Brain microvascular endothelial cell (primary cell): ENCODE results near the gene E4F1.
A peak's percentile ranks its signal among the peaks of the same experiment; 100 is the strongest.
"Not testable (repeated sequence)": the region's sequence is repeated elsewhere in the genome, so short reads cannot be mapped to it uniquely, and the experiment has no call there.

ENCODE experiments used
- DNase-seq: peaks from one replicate; pipeline ENCODE4 v3.0.0-alpha.2; 2020
- H3K27ac ChIP-seq: fragments of 250-450 bp; sonication (Bioruptor Pico); 2 replicates; pipeline ENCODE4 v1.5.1; 2020; ENCODE audit warnings: mild to moderate bottlenecking, moderate library complexity
- H3K27me3 ChIP-seq: fragments of 250-450 bp; sonication (Bioruptor Pico); replicated peaks from 2 replicates; pipeline ENCODE4 v1.5.1; 2020; ENCODE audit warnings: mild to moderate bottlenecking
- H3K36me3 ChIP-seq: fragments of 250-450 bp; sonication (Bioruptor Pico); replicated peaks from 2 replicates; pipeline ENCODE4 v1.5.1; 2020; ENCODE audit warnings: mild to moderate bottlenecking
- H3K4me3 ChIP-seq: 2 replicates; pipeline ENCODE4 v1.5.1; 2011; ENCODE audit warnings: low read depth, mild to moderate bottlenecking, control low read depth, low read length, moderate library complexity
- CTCF ChIP-seq: IDR thresholded peaks from 2 replicates; pipeline ENCODE4 v1.5.1; 2011; ENCODE audit warnings: low read depth, mild to moderate bottlenecking, moderate library complexity, low read length, control low read depth, inconsistent platforms; ENCODE audit errors: missing control alignments
- in situ Hi-C: cut with HindIII; loops from 2 replicates; pipeline ENCODE4 v1.10.0; 2017; ENCODE audit warnings: low sequenced_read_pairs, low pct_ligation_motif_present

The E4F1 gene

GRCh38 chr16:2199095-2199494, 24.3 kb upstream of the E4F1 start:
- H3K27ac ChIP-seq = no peak overlapping the region
- no peak overlapping the region for H3K4me3 ChIP-seq
- in situ Hi-C loops = no loop called here
- DNase-seq = no peak
- H3K36me3 ChIP-seq = no peaks in the 10 kb centered on the region
- H3K27me3 ChIP-seq = peaks cover 44% of the 10 kb centered on the region
- TF ChIP-seq CTCF = no peak

DNA sequence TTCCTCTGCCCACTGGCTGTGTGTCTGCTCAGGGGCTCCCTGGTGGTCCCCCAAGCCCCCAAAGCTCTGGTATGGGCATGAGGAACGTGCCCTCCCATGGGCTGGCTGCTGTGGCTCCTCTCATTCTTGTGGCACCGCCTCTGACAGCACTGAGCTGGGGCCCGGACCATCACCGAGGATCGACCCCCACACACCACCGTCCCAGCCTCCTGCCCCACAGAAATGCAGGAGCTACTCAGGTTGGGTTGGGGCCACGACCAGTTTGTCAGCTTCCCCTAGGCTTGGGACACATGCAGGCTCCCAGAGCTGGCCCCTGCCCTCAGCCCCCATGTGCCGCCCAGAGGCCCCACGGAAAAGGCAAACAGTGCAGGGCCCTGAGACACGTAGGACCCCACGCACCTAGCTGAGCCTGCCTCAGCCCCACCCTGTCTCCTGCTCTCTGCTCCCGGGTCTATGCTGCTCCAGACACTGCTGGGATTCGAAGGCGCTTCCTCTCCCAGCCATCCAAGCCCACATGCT, 23.7 kb upstream of the E4F1 start:
- TF ChIP-seq CTCF = no peak
- DNase-seq = no peak
- no peak overlapping the region for H3K4me3 ChIP-seq
- H3K36me3 ChIP-seq = no peaks in the 10 kb centered on the region
- in situ Hi-C loops = no loop called here
- no peak overlapping the region for H3K27ac ChIP-seq
- peaks cover 39% of the 10 kb centered on the region for H3K27me3 ChIP-seq

GRCh38 chr16:2200313-2200712, 23.1 kb upstream of the E4F1 start:
- Histone ChIP-seq H3K27me3 (peaks cover 32% of the 10 kb centered on the region), H3K36me3 (no peaks in the 10 kb centered on the region), H3K27ac (no peak overlapping the region), H3K4me3 (no peak overlapping the region)
- in situ Hi-C loops = no loop called here
- no peak for TF ChIP-seq CTCF
- DNase-seq = no peak

DNA sequence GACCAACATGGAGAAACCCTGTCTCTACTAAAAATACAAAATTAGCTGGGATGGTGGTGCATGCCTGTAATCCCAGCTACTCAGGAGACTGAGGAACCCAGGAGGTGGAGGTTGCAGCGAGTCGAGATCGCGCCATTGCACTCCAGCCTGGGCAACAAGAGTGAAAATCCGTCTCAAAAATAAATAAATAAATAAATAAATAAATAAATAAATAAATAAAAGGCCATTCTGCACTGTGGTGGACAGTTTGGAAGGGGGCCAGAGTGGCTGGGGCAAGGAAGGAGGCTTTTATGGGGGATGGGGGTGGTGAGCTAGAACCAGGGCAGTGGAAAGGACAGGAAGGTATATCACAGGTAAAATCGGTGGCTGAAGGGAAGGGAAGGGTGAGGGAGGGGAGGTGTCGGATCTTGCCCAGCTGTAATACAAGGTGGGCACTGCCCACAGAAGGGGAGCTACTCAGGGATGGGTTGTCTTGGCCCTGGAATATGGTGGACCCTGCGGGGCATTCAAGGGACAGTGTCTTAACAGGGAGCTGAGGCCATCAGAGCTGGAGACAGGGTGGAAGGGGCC, 20.2 kb upstream of the E4F1 start:
- H3K27me3 ChIP-seq, H3K27ac ChIP-seq, H3K4me3 ChIP-seq, DNase-seq, H3K36me3 ChIP-seq, in situ Hi-C loops: not testable (repeated sequence)

DNA sequence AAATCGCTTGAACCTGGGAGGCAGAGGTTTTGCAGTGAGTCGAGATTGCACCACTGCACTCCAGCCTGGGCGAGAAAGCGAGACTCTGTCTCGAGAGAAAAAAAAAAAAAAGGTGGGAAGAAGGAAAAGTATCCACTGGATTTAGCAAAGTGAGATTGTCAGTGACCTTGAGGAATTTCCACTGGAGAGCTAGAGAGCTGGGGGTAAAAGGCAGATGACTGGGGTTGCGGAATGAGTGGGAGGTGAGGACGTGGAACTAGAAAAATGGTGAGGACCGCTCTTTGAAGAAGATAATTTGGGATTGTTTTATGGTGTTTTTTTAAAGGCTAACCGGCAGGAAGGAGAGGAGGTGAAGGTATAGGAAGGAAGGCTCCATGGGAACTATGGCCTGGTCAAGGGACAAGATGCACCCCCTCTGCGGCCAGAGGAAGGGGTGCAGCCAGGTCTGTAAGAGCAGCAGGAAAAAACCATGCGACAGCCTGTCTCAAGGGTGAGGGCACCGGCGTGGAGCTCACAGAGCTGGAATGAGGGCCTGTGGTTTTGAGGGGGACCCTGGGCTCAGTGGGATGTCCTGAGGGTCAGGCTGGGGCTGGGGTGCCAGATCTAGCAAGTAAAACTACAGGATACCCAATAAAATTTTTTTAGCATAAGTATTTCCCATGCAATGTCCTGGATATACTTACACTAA, 18.8 kb upstream of the E4F1 start:
- Histone ChIP-seq H3K4me3 (peak overlapping the region; percentile 97), H3K27me3 (no peaks in the 10 kb centered on the region), H3K36me3 (peaks cover 22% of the 10 kb centered on the region), H3K27ac (peak overlapping the region; percentile 94)
- DNase-seq = no peak
- TF ChIP-seq CTCF = no peak
- in situ Hi-C loops = no loop called here

- in situ Hi-C loops = no loop called here
- TF ChIP-seq CTCF = no peak
- peak; percentile 56 for DNase-seq
- peak within 1 kb of the TSS; percentile 97 for H3K4me3 ChIP-seq
- peaks cover 22% of the 10 kb centered on the region for H3K36me3 ChIP-seq
- H3K27ac ChIP-seq = peak within 1 kb of the TSS; percentile 94
- H3K27me3 ChIP-seq = no peaks in the 10 kb centered on the region
Observed at GRCh38 chr16:2205104-2205966, 18.1 kb upstream of the E4F1 start, which contains the start of gene MLST8. Gene MLST8, plus strand, starts transcription at chr16:2205454. Its CDS starts 632 bp downstream, at chr16:2206086.
